IMR-90 (cell line): ENCODE measurements around the gene UPK2. TPM values are rescaled to one million over a fixed set of nuclear protein-coding genes. Genes with fewer than 3 reads are reported as not detected.

Experiments
- ATAC-seq: fragments of 200-7000 bp; cut with Tn5 transposase; 2 replicates; pipeline ENCODE4 v1.9.1; 2020; ENCODE audit warnings: low read depth, mild to moderate bottlenecking, moderate library complexity
- BruUV-seq: library from RNA; stranded (reverse); fragments of 400-500 nt; replicated peaks from 2 replicates; lab custom pipeline; 2021; lab: Mats Ljungman, UMichigan
- CTCF ChIA-PET: fragments of 300-600 bp; formaldehyde crosslinking; extraction: SDS; loops from one replicate; lab custom pipeline; 2021; ENCODE audit warnings: antibody characterized with exemption; lab: Yijun Ruan, JAX
- POLR2A ChIA-PET: fragments of 300-600 bp; sonication (Branson Sonifier 250); formaldehyde crosslinking; loops from one replicate; lab custom pipeline; 2022; ENCODE audit warnings: antibody characterized with exemption; ENCODE audit not compliant: unreplicated experiment; lab: Charles Lee
- DNase-seq: peaks from one replicate; pipeline ENCODE4 v3.0.0; 2013
- H2AFZ ChIP-seq: replicated peaks from 2 replicates; pipeline ENCODE3; 2013; ENCODE audit warnings: low read length, mild to moderate bottlenecking; ENCODE audit not compliant: poor library complexity
- H2AK5ac ChIP-seq: 2 replicates; pipeline ENCODE4 v1.6.1; 2013; ENCODE audit warnings: low read depth, low read length, inconsistent platforms
- H2AK9ac ChIP-seq: replicated peaks from 2 replicates; pipeline ENCODE3; 2013; ENCODE audit warnings: mild to moderate bottlenecking, low read depth, low read length, moderate library complexity; ENCODE audit not compliant: poor library complexity
- H2BK120ac ChIP-seq: 2 replicates; pipeline ENCODE4 v1.6.1; 2013; ENCODE audit warnings: low read depth, low read length, inconsistent platforms
- H2BK15ac ChIP-seq: 3 replicates; pipeline ENCODE4 v1.6.1; 2013; ENCODE audit warnings: low read depth, low read length, inconsistent platforms
- H2BK20ac ChIP-seq: 2 replicates; pipeline ENCODE4 v1.6.1; 2013; ENCODE audit warnings: low read depth, mild to moderate bottlenecking, inconsistent platforms, low read length, moderate library complexity
- H2BK5ac ChIP-seq: 2 replicates; pipeline ENCODE4 v1.6.1; 2013; ENCODE audit warnings: mild to moderate bottlenecking, low read depth, low read length, inconsistent platforms; ENCODE audit not compliant: poor library complexity, severe bottlenecking
- H3K14ac ChIP-seq: replicated peaks from 2 replicates; pipeline ENCODE4 v1.6.1; 2013; ENCODE audit warnings: low read depth, low read length, inconsistent platforms
- H3K18ac ChIP-seq: 2 replicates; pipeline ENCODE4 v1.6.1; 2013; ENCODE audit warnings: low read depth, low read length, control low read depth
- H3K23ac ChIP-seq: 2 replicates; pipeline ENCODE4 v1.6.1; 2013; ENCODE audit warnings: low read depth, low read length, inconsistent platforms
- H3K27ac ChIP-seq: 2 replicates; pipeline ENCODE4 v1.5.1; 2013; ENCODE audit warnings: mild to moderate bottlenecking, control low read depth, low read length; ENCODE audit not compliant: insufficient read depth
- H3K27me3 ChIP-seq: 2 replicates; pipeline ENCODE4 v1.6.1; 2013; ENCODE audit warnings: low read length; ENCODE audit not compliant: control insufficient read depth, insufficient read depth
- H3K36me3 ChIP-seq: 2 replicates; pipeline ENCODE4 v1.6.1; 2013; ENCODE audit warnings: low read length, mixed read lengths; ENCODE audit not compliant: control insufficient read depth, insufficient read depth
- H3K4ac ChIP-seq: 2 replicates; pipeline ENCODE4 v1.6.1; 2013; ENCODE audit warnings: low read depth, low read length, inconsistent platforms
- H3K4me1 ChIP-seq: 2 replicates; pipeline ENCODE4 v1.6.1; 2013; ENCODE audit warnings: low read length, mixed read lengths; ENCODE audit not compliant: control insufficient read depth, insufficient read depth
- H3K4me2 ChIP-seq: 2 replicates; pipeline ENCODE4 v1.6.1; 2013; ENCODE audit warnings: low read depth, mild to moderate bottlenecking, control low read depth, low read length, moderate library complexity
- H3K4me3 ChIP-seq: 2 replicates; pipeline ENCODE4 v1.5.1; 2013; ENCODE audit warnings: low read depth, mild to moderate bottlenecking, control low read depth, low read length, moderate library complexity; ENCODE audit not compliant: insufficient read depth
- H3K56ac ChIP-seq: 2 replicates; pipeline ENCODE4 v1.6.1; 2013; ENCODE audit warnings: low read length, inconsistent platforms; ENCODE audit not compliant: insufficient read depth; ENCODE audit errors: extremely low read depth
- H3K79me1 ChIP-seq, 2 experiments: 2 replicates each; pipeline ENCODE4 v1.6.1; 2013; ENCODE audit warnings: low read length in 2 of 2, inconsistent platforms in 1 of 2, low read depth in 1 of 2
- H3K9ac ChIP-seq: 2 replicates; pipeline ENCODE4 v1.6.1; 2013; ENCODE audit warnings: low read depth, low read length, control low read depth
- H3K9me1 ChIP-seq: 2 replicates; pipeline ENCODE4 v1.6.1; 2013; ENCODE audit warnings: low read length, inconsistent platforms; ENCODE audit not compliant: insufficient read depth
- H3K9me3 ChIP-seq: 2 replicates; pipeline ENCODE4 v1.6.1; 2013; ENCODE audit warnings: low read length; ENCODE audit not compliant: control insufficient read depth, insufficient read depth
- H4K20me1 ChIP-seq: 2 replicates; pipeline ENCODE4 v1.6.1; 2013; ENCODE audit warnings: low read length, inconsistent platforms; ENCODE audit not compliant: insufficient read depth
- H4K5ac ChIP-seq: 2 replicates; pipeline ENCODE4 v1.6.1; 2013; ENCODE audit warnings: mild to moderate bottlenecking, low read depth, low read length, control low read depth
- H4K8ac ChIP-seq, 2 experiments: 2 replicates each; pipeline ENCODE4 v1.6.1; 2013; ENCODE audit warnings: low read depth in 2 of 2, low read length in 2 of 2, control low read depth in 1 of 2, inconsistent platforms in 1 of 2
- H4K91ac ChIP-seq: 2 replicates; pipeline ENCODE4 v1.6.1; 2013; ENCODE audit warnings: low read depth, low read length, inconsistent platforms; ENCODE audit not compliant: insufficient read depth
- BHLHE40 ChIP-seq: fragments of 150-350 bp; IDR thresholded peaks from 2 replicates; pipeline ENCODE4 v1.6.1; 2016; ENCODE audit warnings: mild to moderate bottlenecking, low read depth, low read length
- CEBPB ChIP-seq: IDR thresholded peaks from 2 replicates; pipeline ENCODE4 v1.6.1; 2012; ENCODE audit warnings: low read depth, low read length, improper control_type of control experiment
- CHD1 ChIP-seq: IDR thresholded peaks from 2 replicates; pipeline ENCODE4 v1.6.1; 2012; ENCODE audit warnings: low read depth, low read length, improper control_type of control experiment
- FOS ChIP-seq: fragments of 150-350 bp; IDR thresholded peaks from 2 replicates; pipeline ENCODE4 v1.6.1; 2016; ENCODE audit warnings: low read depth, low read length
- MAZ ChIP-seq: IDR thresholded peaks from 2 replicates; pipeline ENCODE4 v1.6.1; 2012; ENCODE audit warnings: low read depth, mild to moderate bottlenecking, low read length, improper control_type of control experiment, moderate library complexity, borderline replicate concordance
- MXI1 ChIP-seq: IDR thresholded peaks from 2 replicates; pipeline ENCODE4 v1.6.1; 2012; ENCODE audit warnings: low read depth, mild to moderate bottlenecking, low read length, moderate library complexity, borderline replicate concordance
- NFE2L2 ChIP-seq: fragments of 150-350 bp; IDR thresholded peaks from 2 replicates; pipeline ENCODE4 v1.6.1; 2016; ENCODE audit warnings: low read depth, mild to moderate bottlenecking, low read length
- POLR2A ChIP-seq: IDR thresholded peaks from 2 replicates; pipeline ENCODE4 v1.6.1; 2012; ENCODE audit warnings: mild to moderate bottlenecking, low read depth, low read length
- RAD21 ChIP-seq: IDR thresholded peaks from 2 replicates; pipeline ENCODE4 v1.6.1; 2012; ENCODE audit warnings: low read length, improper control_type of control experiment
- RCOR1 ChIP-seq: IDR thresholded peaks from 2 replicates; pipeline ENCODE4 v1.6.1; 2012; ENCODE audit warnings: mild to moderate bottlenecking, low read length, improper control_type of control experiment; ENCODE audit not compliant: insufficient replicate concordance
- RFX5 ChIP-seq: IDR thresholded peaks from 2 replicates; pipeline ENCODE4 v1.8.0; 2012; ENCODE audit warnings: low read depth, mild to moderate bottlenecking, low read length, moderate library complexity
- SMC3 ChIP-seq: fragments of 150-350 bp; IDR thresholded peaks from 2 replicates; pipeline ENCODE4 v1.6.1; 2016; ENCODE audit warnings: low read depth, mild to moderate bottlenecking, antibody characterized with exemption, low read length, moderate library complexity
- USF2 ChIP-seq: fragments of 150-350 bp; IDR thresholded peaks from 2 replicates; pipeline ENCODE4 v1.6.1; 2017; ENCODE audit warnings: mild to moderate bottlenecking, antibody characterized with exemption, low read length, low read depth
- WGBS, 2 experiments: methylation state at CpG; one replicate each; pipeline versions ENCODE4 v1.1.5 to v1.1.7; 2013; ENCODE audit warnings: missing lambda C conversion rate in 2 of 2; ENCODE audit not compliant: insufficient read length in 1 of 2; ENCODE audit errors: extremely low coverage in 2 of 2; 5-methylcytosine and 5-hydroxymethylcytosine counted together
- dilution Hi-C: fragments of 300-500 bp; cut with HindIII; formaldehyde crosslinking; loops from one replicate; pipeline ENCODE4 v1.14.3; 2018; ENCODE audit warnings: low sequenced_read_pairs; ENCODE audit not compliant: unreplicated experiment
- in situ Hi-C: fragments of 300-500 bp; cut with MboI; formaldehyde crosslinking; loops from 3 replicates; pipeline ENCODE4 v1.14.3; 2019; ENCODE audit warnings: low sequenced_read_pairs, inconsistent platforms, mixed read lengths
- intact Hi-C: fragments of 100-400 bp; cut with micrococcal nuclease; formaldehyde crosslinking; loops from 2 replicates; pipeline ENCODE4 v1.10.0; 2022
- polyA plus RNA-seq, 3 experiments: library from polyadenylated mRNA; depleted of rRNA; stranded (reverse); fragments of >200 nt; gene quantifications; 2 replicates each; pipeline ENCODE4 v1.2.3, GENCODE V29; 2012; ENCODE audit warnings: low replicate concordance in 1 of 3
- total RNA-seq: library from RNA; depleted of rRNA; stranded (reverse); fragments of >200 nt; gene quantifications from 2 replicates; pipeline ENCODE4 v1.2.3, GENCODE V29; 2012
- TF ChIP-seq, protein P1 (sequence below): fragments of 150-350 bp; IDR thresholded peaks from 2 replicates; pipeline ENCODE4 v1.6.1; 2016; ENCODE audit warnings: low read depth, mild to moderate bottlenecking, low read length, moderate library complexity, borderline replicate concordance
- TF ChIP-seq, protein P2 (sequence below): conservative IDR thresholded peaks from 2 replicates; pipeline ENCODE4 v1.5.1; 2012; ENCODE audit warnings: mild to moderate bottlenecking, low read depth, low read length, improper control_type of control experiment

The UPK2 gene
- total and polyA plus RNA-seq, 2 of the 4 experiments (the other 2 are of a cell fraction): 0.26 TPM; not detected in 1

GRCh38 chr11:119006656-119007055 lies 50.6 kb downstream of the UPK2 start:
- H2BK120ac ChIP-seq: no peak overlapping the region
- no peak overlapping the region for H2AK5ac ChIP-seq
- H3K9me3 ChIP-seq: no peaks in the 10 kb centered on the region
- H3K4me2 ChIP-seq: no peak overlapping the region
- no peak overlapping the region for H4K8ac ChIP-seq
- H3K27me3 ChIP-seq: no peaks in the 10 kb centered on the region
- no peak overlapping the region for H2AFZ ChIP-seq
- no peaks in the 10 kb centered on the region; the same call in 1 of the 2 replicates for H3K9me1 ChIP-seq
- H2BK15ac ChIP-seq: no peak overlapping the region
- no peak overlapping the region for H3K4ac ChIP-seq
- dilution Hi-C loops: no loop called here
- no peaks in the 10 kb centered on the region for H3K4me1 ChIP-seq
- ChIA-PET CTCF (interaction anchor here (0.7 kb wide), 1 partner anchor 94 kb away, joined by 3 read pairs; no protein-coding TSS in a partner anchor), POLR2A (no interaction called here)
- no peak overlapping the region for H4K5ac ChIP-seq
- DNase-seq (no peak), ATAC-seq (no peak)
- no TSS peak for BruUV-seq
- in situ Hi-C loops: no loop called here
- no peak overlapping the region for H3K23ac ChIP-seq
- intact Hi-C loops: no loop called here
- no peak overlapping the region for H2BK5ac ChIP-seq
- H3K56ac ChIP-seq: no peak overlapping the region
- H3K18ac ChIP-seq: no peak overlapping the region
- peaks cover 9 to 32% of the 10 kb centered on the region in 2 experiments for H3K79me1 ChIP-seq
- H4K91ac ChIP-seq: no peak overlapping the region
- WGBS, 2 experiments: no CpG with 5 or more reads among the region's 4 CpGs
- no peaks in the 10 kb centered on the region for H4K20me1 ChIP-seq
- no peak overlapping the region for H3K27ac ChIP-seq
- TF ChIP-seq, protein P1, sequence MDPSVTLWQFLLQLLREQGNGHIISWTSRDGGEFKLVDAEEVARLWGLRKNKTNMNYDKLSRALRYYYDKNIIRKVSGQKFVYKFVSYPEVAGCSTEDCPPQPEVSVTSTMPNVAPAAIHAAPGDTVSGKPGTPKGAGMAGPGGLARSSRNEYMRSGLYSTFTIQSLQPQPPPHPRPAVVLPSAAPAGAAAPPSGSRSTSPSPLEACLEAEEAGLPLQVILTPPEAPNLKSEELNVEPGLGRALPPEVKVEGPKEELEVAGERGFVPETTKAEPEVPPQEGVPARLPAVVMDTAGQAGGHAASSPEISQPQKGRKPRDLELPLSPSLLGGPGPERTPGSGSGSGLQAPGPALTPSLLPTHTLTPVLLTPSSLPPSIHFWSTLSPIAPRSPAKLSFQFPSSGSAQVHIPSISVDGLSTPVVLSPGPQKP: no peak
- TF ChIP-seq RAD21: no peak
- TF ChIP-seq FOS: no peak
- TF ChIP-seq, protein P2, sequence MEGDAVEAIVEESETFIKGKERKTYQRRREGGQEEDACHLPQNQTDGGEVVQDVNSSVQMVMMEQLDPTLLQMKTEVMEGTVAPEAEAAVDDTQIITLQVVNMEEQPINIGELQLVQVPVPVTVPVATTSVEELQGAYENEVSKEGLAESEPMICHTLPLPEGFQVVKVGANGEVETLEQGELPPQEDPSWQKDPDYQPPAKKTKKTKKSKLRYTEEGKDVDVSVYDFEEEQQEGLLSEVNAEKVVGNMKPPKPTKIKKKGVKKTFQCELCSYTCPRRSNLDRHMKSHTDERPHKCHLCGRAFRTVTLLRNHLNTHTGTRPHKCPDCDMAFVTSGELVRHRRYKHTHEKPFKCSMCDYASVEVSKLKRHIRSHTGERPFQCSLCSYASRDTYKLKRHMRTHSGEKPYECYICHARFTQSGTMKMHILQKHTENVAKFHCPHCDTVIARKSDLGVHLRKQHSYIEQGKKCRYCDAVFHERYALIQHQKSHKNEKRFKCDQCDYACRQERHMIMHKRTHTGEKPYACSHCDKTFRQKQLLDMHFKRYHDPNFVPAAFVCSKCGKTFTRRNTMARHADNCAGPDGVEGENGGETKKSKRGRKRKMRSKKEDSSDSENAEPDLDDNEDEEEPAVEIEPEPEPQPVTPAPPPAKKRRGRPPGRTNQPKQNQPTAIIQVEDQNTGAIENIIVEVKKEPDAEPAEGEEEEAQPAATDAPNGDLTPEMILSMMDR: no peak
- no peak for TF ChIP-seq MXI1
- TF ChIP-seq BHLHE40: no peak
- no peak for TF ChIP-seq POLR2A
- TF ChIP-seq CHD1: no peak
- no peak for TF ChIP-seq CEBPB
- no peak for TF ChIP-seq RCOR1
- no peak for TF ChIP-seq MAZ
- TF ChIP-seq USF2: no peak
- TF ChIP-seq NFE2L2: no peak
- no peak for TF ChIP-seq RFX5
- no peak for TF ChIP-seq SMC3
- H2AK9ac ChIP-seq: no peak overlapping the region
- H3K9ac ChIP-seq: no peak overlapping the region
- H3K14ac ChIP-seq: no peak overlapping the region
- H3K4me3 ChIP-seq: no peak overlapping the region
- peaks cover 34% of the 10 kb centered on the region for H3K36me3 ChIP-seq
- H2BK20ac ChIP-seq: no peak overlapping the region
